H1 (cell line): ENCODE data around the gene GFAP. TPM values are rescaled to one million over a fixed set of nuclear protein-coding genes. Genes with fewer than 3 reads are reported as not detected.

Source experiments
- CTCF ChIA-PET: fragments of 300-600 bp; sonication (Branson Sonifier 250); formaldehyde crosslinking; loops from one replicate; lab custom pipeline; 2021; ENCODE audit not compliant: partially characterized antibody; lab: Charles Lee
- POLR2A ChIA-PET: fragments of 300-600 bp; sonication (Branson Sonifier 250); formaldehyde crosslinking; loops from one replicate; lab custom pipeline; 2021; ENCODE audit warnings: inconsistent platforms; ENCODE audit not compliant: partially characterized antibody; lab: Charles Lee
- DNase-seq, 2 experiments: peaks; one replicate each; pipeline versions ENCODE4 v3.0.0 to v3.0.0-alpha.2; 2010 to 2022; ENCODE audit warnings: low spot score in 2 of 2, low read depth in 1 of 2, mixed read lengths in 1 of 2
- FAIRE-seq: peaks from 2 replicates; lab custom pipeline; 2011; peaks lifted over from hg19 to GRCh38; lab: Jason Lieb, UNC
- H2AFZ ChIP-seq: 2 replicates; pipeline ENCODE4 v1.8.1; 2012; ENCODE audit warnings: low read length, inconsistent platforms
- H2AK5ac ChIP-seq: 2 replicates; pipeline ENCODE4 v1.6.1; 2013; ENCODE audit warnings: low read depth, low read length
- H2BK120ac ChIP-seq: replicated peaks from 2 replicates; pipeline ENCODE3; 2013; ENCODE audit warnings: low read depth, low read length, inconsistent platforms
- H2BK12ac ChIP-seq: 2 replicates; pipeline ENCODE4 v1.6.1; 2013; ENCODE audit warnings: low read depth, low read length
- H2BK15ac ChIP-seq: 2 replicates; pipeline ENCODE4 v1.6.1; 2013; ENCODE audit warnings: low read length
- H2BK20ac ChIP-seq: 2 replicates; pipeline ENCODE4 v1.6.1; 2013; ENCODE audit warnings: low read length
- H2BK5ac ChIP-seq: 2 replicates; pipeline ENCODE4 v1.6.1; 2013; ENCODE audit warnings: low read depth, low read length
- H3K14ac ChIP-seq: 2 replicates; pipeline ENCODE4 v1.6.1; 2013; ENCODE audit warnings: inconsistent platforms; ENCODE audit not compliant: insufficient read length
- H3K18ac ChIP-seq: 2 replicates; pipeline ENCODE4 v1.6.1; 2013; ENCODE audit warnings: low read length; ENCODE audit errors: extremely low read depth
- H3K23ac ChIP-seq: 2 replicates; pipeline ENCODE4 v1.6.1; 2013; ENCODE audit warnings: inconsistent platforms; ENCODE audit not compliant: insufficient read length
- H3K23me2 ChIP-seq: 2 replicates; pipeline ENCODE4 v1.6.1; 2013; ENCODE audit warnings: low read depth, low read length
- H3K27ac ChIP-seq: 2 replicates; pipeline ENCODE4 v1.6.1; 2011; ENCODE audit warnings: low read depth, low read length, inconsistent platforms
- H3K27me3 ChIP-seq, 4 experiments: replicated peaks in 1 of 4; 1 replicate in 1 of 4; 2 replicates in 3 of 4; pipeline versions ENCODE4 v1.6.1 to v1.8.1; 2011 to 2013; ENCODE audit warnings: low read length in 3 of 4, mild to moderate bottlenecking in 3 of 4, inconsistent platforms in 2 of 4, mixed read lengths in 2 of 4, moderate library complexity in 1 of 4; ENCODE audit not compliant: control insufficient read depth in 3 of 4, insufficient read depth in 3 of 4; ENCODE audit errors: extremely low read depth in 1 of 4
- H3K36me3 ChIP-seq, 4 experiments: 2 replicates each; pipeline versions ENCODE4 v1.6.1 to v1.8.1; 2011 to 2013; ENCODE audit warnings: mild to moderate bottlenecking in 4 of 4, low read length in 3 of 4, moderate library complexity in 2 of 4, control low read depth in 1 of 4, inconsistent platforms in 1 of 4; ENCODE audit not compliant: insufficient read depth in 4 of 4, control insufficient read depth in 2 of 4
- H3K4ac ChIP-seq: replicated peaks from 2 replicates; pipeline ENCODE3; 2013; ENCODE audit warnings: low read length, low read depth, mixed read lengths, inconsistent platforms; ENCODE audit not compliant: insufficient read length
- H3K4me1 ChIP-seq, 4 experiments: replicated peaks in 1 of 4; 1 replicate in 1 of 4; 2 replicates in 3 of 4; pipeline versions ENCODE4 v1.6.1 to v1.8.1; 2011 to 2013; ENCODE audit warnings: low read length in 3 of 4, inconsistent platforms in 2 of 4, mixed read lengths in 1 of 4; ENCODE audit not compliant: insufficient read depth in 4 of 4, control insufficient read depth in 3 of 4
- H3K4me2 ChIP-seq, 2 experiments: 2 replicates each; pipeline versions ENCODE4 v1.6.1 to v1.8.1; 2011 to 2013; ENCODE audit warnings: low read depth in 2 of 2, low read length in 2 of 2, control low read depth in 1 of 2, inconsistent platforms in 1 of 2, mild to moderate bottlenecking in 1 of 2; ENCODE audit not compliant: insufficient read depth in 1 of 2
- H3K4me3 ChIP-seq, 4 experiments: fragments of 200-600, 300-600 bp in 1 of 4; sonication (generic), shearing (Covaris generic), sonication (Bioruptor Twin) in 1 of 4; 2 replicates each; pipeline versions ENCODE4 v1.5.1 to v1.8.1; 2011 to 2016; ENCODE audit warnings: low read length in 4 of 4, low read depth in 3 of 4, control low read depth in 2 of 4, inconsistent platforms in 2 of 4, mild to moderate bottlenecking in 2 of 4, mixed read lengths in 1 of 4, moderate library complexity in 1 of 4; ENCODE audit not compliant: insufficient read depth in 2 of 4; ENCODE audit errors: extremely low read depth in 1 of 4
- H3K56ac ChIP-seq: replicated peaks from 2 replicates; pipeline ENCODE3; 2013; ENCODE audit warnings: low read depth, mild to moderate bottlenecking, mixed read lengths, low read length, inconsistent platforms; ENCODE audit not compliant: insufficient read length
- H3K79me1 ChIP-seq: 2 replicates; pipeline ENCODE4 v1.6.1; 2013; ENCODE audit warnings: low read depth, low read length, control low read depth
- H3K79me2 ChIP-seq, 2 experiments: 2 replicates each; pipeline versions ENCODE4 v1.6.1 to v1.8.1; 2012 to 2013; ENCODE audit warnings: low read length in 2 of 2, mild to moderate bottlenecking in 2 of 2, inconsistent platforms in 1 of 2; ENCODE audit not compliant: insufficient read depth in 2 of 2, control insufficient read depth in 1 of 2
- H3K9ac ChIP-seq, 4 experiments: replicated peaks in 1 of 4; 1 replicate in 1 of 4; 2 replicates in 3 of 4; pipeline versions ENCODE4 v1.6.1 to v1.8.1; 2011 to 2013; ENCODE audit warnings: low read depth in 3 of 4, low read length in 3 of 4, control low read depth in 2 of 4, mild to moderate bottlenecking in 2 of 4, moderate library complexity in 2 of 4, inconsistent platforms in 1 of 4; ENCODE audit errors: extremely low read depth in 1 of 4
- H3K9me3 ChIP-seq, 2 experiments: 2 replicates each; pipeline versions ENCODE4 v1.6.1 to v1.8.1; 2012 to 2013; ENCODE audit warnings: mild to moderate bottlenecking in 2 of 2, moderate library complexity in 2 of 2, control low read depth in 1 of 2, inconsistent platforms in 1 of 2, low read depth in 1 of 2, low read length in 1 of 2, mixed read lengths in 1 of 2; ENCODE audit not compliant: insufficient read depth in 2 of 2
- H4K20me1 ChIP-seq, 2 experiments: replicated peaks in 1 of 2; 2 replicates each; pipeline versions ENCODE3 to v1.8.1; 2011 to 2013; ENCODE audit warnings: inconsistent platforms in 2 of 2, low read length in 2 of 2, mild to moderate bottlenecking in 1 of 2; ENCODE audit not compliant: insufficient read depth in 2 of 2, control insufficient read depth in 1 of 2
- H4K5ac ChIP-seq: 2 replicates; pipeline ENCODE4 v1.6.1; 2013; ENCODE audit warnings: low read length, low read depth, mixed read lengths, inconsistent platforms; ENCODE audit not compliant: insufficient read length
- H4K8ac ChIP-seq: 2 replicates; pipeline ENCODE4 v1.8.0; 2013; ENCODE audit warnings: mild to moderate bottlenecking, moderate library complexity, low read length, inconsistent platforms; ENCODE audit not compliant: insufficient read depth; ENCODE audit errors: extremely low read depth
- H4K91ac ChIP-seq: replicated peaks from 2 replicates; pipeline ENCODE3; 2013; ENCODE audit warnings: low read length, mixed read lengths, inconsistent platforms; ENCODE audit not compliant: insufficient read length
- SP1 ChIP-seq: IDR thresholded peaks from 2 replicates; pipeline ENCODE4 v1.6.1; 2011; ENCODE audit warnings: low read depth, low read length
- WGBS, 2 experiments: shearing (Covaris generic) in 1 of 2; methylation state at CpG; one replicate each; pipeline versions ENCODE4 v1.1.6 to v1.1.7; 2013 to 2015; ENCODE audit warnings: low lambda C conversion rate in 2 of 2, mixed read lengths in 2 of 2, inconsistent platforms in 1 of 2, low coverage in 1 of 2, missing lambda C conversion rate in 1 of 2; ENCODE audit not compliant: insufficient replicate concordance in 2 of 2, insufficient coverage in 1 of 2, insufficient read length in 1 of 2; ENCODE audit errors: extremely low coverage in 1 of 2, missing lambda C conversion rate in 1 of 2; 5-methylcytosine and 5-hydroxymethylcytosine counted together
- polyA plus RNA-seq, 7 experiments: library from polyadenylated mRNA; depleted of rRNA in 3 of 7; stranded (reverse) in 5 of 7; unstranded in 2 of 7; fragments of >200 nt in 5 of 7; fragments of 200-250 nt in 2 of 7; gene quantifications; 1 replicate in 5 of 7; 2 replicates in 1 of 7; 4 replicates in 1 of 7; pipeline versions ENCODE4 v1.2.1 to v1.2.3, GENCODE V29; 2011 to 2013; ENCODE audit warnings: missing spikeins in 2 of 7, mixed read lengths in 2 of 7
- total RNA-seq: library from RNA; stranded (reverse); fragmentation: NEBNext Ultra II Directional; extraction: Animal tissue kit (Norgen Biotek cat#: 25700); gene quantifications from 2 replicates; pipeline ENCODE4 v1.2.1, GENCODE V29; 2021

Gene GFAP
- total and polyA plus RNA-seq, 2 of the 8 experiments (the other 6 are each of a cell fraction or from before 2014, with no cell fraction given): 1.3 to 1.5 TPM

DNA sequence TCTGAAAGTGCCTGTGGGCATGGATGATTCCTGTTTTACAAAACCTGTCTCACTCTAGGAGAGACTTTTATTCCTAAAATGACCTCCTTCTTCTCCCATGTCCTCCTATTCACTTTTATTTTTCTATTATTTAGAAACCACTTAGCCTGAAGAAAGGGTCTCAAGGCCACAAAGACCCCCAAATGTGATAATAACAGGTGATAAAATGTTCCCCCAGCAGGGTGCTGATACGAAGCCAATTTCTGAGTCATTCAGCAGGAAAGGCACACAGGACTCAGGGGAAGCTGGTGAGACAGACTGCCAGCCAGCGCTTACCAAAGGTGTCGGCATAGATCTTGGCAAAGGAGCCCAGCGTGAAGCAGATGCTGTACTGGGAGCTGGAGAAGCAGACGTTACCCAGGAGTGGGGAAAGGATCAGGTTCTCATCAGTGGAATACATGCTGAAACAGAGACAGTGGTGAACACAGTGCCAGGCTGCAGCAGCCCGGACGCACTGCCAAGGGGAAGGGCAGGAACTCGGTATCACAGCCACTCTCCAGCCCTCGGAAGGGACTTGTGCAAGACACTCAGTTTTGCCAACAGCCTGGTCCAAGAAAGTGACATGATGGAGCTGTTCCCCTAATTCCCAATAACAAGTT is 43.0 kb downstream of the GFAP start:
- H2BK20ac ChIP-seq: no peak overlapping the region
- 95% methylated on average over 9 of the region's 9 CpGs; no CpG with 5 or more reads in 1 of the 2 experiments for whole genome bisulfite sequencing, 2 experiments
- H3K4me1 ChIP-seq: no peaks in the 10 kb centered on the region
- no peak overlapping the region for H3K56ac ChIP-seq
- H2BK5ac ChIP-seq: no peak overlapping the region
- no peak overlapping the region for H2BK120ac ChIP-seq
- H3K23ac ChIP-seq: no peak overlapping the region
- H2BK12ac ChIP-seq: no peak overlapping the region
- TF ChIP-seq SP1: no peak
- TF ChIP-seq, all 59 proteins: peak for 0
- Histone ChIP-seq H3K9me3 (no peaks in the 10 kb centered on the region), H4K8ac (no peak overlapping the region), H3K4me2 (no peak overlapping the region), H3K9ac (no peak overlapping the region), H3K36me3 (peaks cover 23 to 69% (median 51%) of the 10 kb centered on the region in 4 experiments), H3K14ac (no peak overlapping the region), H4K20me1 (peaks cover 0 to 2% of the 10 kb centered on the region in 2 experiments), H3K27me3 (no peaks in the 10 kb centered on the region), H4K91ac (no peak overlapping the region), H3K18ac (no peak overlapping the region), H3K79me2 (no peaks in the 10 kb centered on the region), H3K79me1 (peaks cover 3% of the 10 kb centered on the region; the same call in 1 of the 2 replicates), H2BK15ac (no peak overlapping the region), H3K27ac (no peak overlapping the region), H3K4ac (no peak overlapping the region), H2AK5ac (no peak overlapping the region), H3K23me2 (no peaks in the 10 kb centered on the region), H2AFZ (no peak overlapping the region), H4K5ac (no peak overlapping the region), H3K4me3 (no peak overlapping the region)
- POLR2A ChIA-PET: interaction anchor here (0.6 kb wide), 1 partner anchor 10 kb away, joined by 3 read pairs; no protein-coding TSS in a partner anchor
- CTCF ChIA-PET: interaction anchor here (0.8 to 11.2 kb wide), 6 partner anchors 7 to 96 kb away, joined by 3 to 141 read pairs (median 8); no protein-coding TSS in a partner anchor
- no peak for DNase-seq
- FAIRE-seq: no peak
